ENCODE measurements around the gene FOXL2. TPM values are rescaled to one million over a fixed set of nuclear protein-coding genes. Genes with fewer than 3 reads are reported as not detected.

The FOXL2 gene
- total RNA-seq, 1 donor from 2014 or later = 1.8 TPM

DNA sequence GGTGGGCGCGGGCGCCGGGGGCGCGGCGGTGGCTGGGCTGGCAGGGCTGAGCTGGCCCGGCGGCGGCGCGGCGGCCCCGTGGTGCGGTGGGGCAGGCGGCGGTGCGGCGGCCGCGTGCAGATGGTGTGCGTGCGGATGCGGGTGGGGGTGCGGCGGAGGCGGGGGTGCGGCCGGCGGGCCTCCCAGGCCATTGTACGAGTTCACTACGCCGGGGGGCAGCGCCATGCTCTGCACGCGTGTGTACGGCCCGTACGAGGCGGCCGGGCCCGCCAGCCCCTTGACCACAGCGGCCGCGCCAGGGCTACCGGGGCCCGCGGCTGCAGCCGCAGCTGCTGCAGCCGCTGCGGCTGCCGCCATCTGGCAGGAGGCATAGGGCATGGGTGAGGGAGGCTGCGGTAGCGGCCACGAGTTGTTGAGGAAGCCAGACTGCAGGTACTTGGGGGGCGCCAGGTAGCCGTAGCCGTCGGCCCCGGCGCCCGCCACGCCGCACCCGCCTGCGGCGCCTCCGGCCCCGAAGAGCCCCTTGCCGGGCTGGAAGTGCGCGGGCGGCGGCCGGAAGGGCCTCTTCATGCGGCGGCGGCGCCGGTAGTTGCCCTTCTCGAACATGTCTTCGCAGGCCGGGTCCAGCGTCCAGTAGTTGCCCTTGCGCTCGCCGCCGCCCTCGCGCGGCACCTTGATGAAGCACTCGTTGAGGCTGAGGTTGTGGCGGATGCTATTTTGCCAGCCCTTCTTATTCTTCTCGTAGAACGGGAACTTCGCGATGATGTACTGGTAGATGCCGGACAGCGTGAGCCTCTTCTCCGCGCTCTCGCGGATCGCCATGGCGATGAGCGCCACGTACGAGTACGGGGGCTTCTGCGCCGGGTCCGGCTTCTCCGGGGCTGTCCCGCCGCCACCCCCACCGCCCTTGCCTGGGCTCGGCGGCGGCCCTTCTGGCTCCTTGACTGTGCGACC, 951 bp downstream of the FOXL2 start:
- no peak for DNase-seq (ENCODE audit: low read depth)

DNA sequence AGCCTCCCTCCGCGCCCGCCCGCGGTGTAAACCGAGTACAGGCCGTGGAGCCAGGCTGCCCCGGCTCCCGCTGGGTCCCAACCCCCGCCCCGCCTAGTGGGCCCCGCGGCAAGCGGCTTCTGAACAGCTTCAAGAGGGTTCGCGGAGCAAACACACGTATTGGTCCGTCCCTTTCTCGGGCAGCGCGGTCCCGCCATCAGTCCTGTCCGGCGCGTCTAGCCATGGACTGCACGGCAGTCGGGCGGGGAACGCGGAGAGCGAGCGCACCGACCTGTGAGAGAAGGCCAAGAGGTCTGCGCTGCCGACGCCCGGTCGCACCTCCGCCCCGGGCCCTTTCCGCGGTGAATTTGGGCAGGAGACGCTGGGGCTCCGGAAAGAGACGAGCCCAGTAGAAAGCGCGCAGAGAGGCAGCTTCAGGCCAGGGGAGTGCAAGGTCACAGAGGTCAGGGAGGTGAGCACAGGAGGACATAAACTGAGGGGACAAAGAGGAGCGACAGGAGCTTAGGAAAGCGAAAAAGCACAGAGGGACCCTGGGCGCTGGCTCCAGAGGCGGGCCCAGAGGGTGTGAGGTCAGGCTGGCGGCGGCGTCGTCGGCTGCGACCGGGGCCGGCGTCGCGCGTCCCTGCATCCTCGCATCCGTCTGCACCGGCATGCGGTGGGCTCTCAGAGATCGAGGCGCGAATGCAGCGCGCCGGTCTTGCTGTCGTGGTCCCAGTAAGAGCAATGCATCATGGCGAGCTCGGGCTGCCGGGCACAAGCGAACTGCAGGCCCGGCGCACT, 1.8 kb downstream of the FOXL2 start:
- no peak for DNase-seq (ENCODE audit: low read depth)

DNA sequence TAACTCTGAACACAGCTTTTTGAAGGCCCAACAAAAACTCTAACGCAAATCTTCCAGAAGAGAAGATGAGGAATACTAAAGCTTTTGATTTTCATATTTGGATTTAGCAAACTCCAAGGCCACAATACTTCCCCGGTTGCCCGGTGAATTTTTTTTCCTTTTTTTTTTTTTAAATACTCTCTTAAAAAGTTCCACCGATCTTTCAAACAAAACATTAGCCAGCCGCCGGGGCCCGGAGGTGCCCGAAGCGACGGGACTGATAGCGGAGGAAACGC, 2.3 kb downstream of the FOXL2 start:
- no peak for DNase-seq (ENCODE audit: low read depth)

DNA sequence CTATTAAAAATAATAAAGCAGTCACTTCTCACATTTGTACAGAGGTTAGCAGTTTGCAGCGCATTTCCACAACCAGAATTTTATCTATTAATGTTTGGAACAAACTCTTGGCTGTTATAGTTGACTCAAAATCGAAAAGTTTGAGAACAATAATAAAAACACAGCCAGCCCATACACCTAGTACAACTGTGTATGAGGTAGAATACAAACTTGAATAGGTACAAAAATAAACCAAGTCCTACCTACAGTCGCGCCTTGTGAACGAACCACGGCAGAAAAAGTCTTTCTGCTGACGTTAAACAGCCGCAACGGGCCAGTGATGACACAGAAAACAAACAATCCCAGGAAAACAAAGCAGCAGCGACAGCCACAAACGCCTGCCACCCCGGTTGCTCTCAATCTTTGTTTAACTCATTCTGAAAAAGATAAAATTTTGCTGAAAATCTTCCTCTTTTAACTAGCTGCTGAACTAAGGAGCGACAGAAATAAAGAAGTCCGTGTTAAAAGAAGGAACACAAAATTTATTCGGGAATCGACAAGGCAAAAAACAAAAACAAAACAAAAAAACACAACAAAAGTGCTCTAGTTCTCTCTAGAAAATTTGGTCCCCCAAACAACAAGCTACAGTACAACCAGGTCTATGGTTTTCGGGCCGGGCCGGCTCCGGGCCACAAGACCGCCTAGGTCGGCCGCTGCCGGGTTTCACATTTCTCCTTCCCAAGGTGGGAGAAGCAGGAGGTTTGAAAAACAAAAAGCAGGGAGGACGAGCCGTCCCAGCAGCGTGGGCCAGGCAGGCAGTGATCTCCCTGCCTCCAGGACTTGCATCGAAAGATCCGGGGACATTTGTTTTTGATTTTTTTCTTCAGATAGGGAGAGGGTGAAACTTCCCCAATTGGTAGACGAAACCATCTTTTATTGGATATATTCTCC, 2.9 kb downstream of the FOXL2 start:
- DNase-seq (ENCODE audit: low read depth) = no peak

DNA sequence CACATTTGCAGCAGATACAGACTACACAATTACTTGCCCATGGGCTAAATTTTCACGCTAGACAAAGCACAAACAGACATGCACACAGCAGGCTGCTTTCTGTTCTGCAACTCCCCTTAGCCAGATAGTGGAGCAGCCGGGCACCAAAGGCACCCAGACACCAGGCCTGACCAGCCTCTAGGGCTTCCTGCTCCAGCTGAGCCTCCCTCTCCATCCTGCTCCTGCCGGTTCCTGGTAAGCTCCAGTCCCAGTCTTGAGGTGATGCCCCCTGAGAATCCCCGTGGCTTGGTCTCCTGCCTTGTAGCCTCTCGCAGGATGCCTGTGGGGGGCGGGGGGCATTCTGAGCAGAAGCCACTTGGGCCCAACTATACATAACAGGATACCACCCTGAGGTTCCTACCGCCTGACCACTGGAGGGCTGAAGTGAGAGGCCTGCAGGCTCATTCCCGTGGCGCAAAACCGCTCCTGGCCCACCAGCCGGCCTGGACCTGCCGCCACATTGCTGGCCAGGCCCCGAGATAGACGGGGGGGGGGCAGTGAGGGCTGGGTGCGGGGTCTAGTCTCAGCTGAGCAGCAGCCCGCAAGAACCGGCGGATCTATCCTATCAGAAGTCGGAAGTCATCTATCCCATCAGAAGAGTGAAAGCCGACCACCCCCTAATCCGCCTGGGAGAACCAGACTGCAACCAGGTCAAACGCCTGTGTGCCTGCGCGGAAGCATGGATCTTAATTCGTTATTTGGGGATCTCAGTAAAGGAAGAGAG, 3.9 kb downstream of the FOXL2 start:
- no peak for DNase-seq (ENCODE audit: low read depth)

DNA sequence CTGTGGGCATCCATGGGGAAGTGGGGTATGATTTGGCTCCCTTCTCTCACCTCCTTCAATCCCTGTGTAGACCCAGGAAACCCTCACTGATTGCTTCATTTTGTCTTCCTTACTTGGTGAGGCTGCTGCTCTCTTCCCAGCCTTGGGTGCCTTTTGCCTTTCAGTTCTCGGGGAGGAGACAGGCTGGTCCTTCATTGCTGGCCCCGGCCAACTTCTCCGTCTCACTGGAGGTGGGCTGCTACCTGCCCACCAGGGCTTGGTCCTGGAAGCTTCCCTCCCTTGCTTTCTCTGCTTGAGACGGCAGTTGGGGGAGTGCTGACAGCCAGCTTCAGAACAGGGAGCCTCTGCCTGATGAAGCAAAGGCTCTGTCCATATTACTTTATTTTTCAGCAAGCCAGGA, 4.7 kb downstream of the FOXL2 start:
- no peak for DNase-seq (ENCODE audit: low read depth)

DNA sequence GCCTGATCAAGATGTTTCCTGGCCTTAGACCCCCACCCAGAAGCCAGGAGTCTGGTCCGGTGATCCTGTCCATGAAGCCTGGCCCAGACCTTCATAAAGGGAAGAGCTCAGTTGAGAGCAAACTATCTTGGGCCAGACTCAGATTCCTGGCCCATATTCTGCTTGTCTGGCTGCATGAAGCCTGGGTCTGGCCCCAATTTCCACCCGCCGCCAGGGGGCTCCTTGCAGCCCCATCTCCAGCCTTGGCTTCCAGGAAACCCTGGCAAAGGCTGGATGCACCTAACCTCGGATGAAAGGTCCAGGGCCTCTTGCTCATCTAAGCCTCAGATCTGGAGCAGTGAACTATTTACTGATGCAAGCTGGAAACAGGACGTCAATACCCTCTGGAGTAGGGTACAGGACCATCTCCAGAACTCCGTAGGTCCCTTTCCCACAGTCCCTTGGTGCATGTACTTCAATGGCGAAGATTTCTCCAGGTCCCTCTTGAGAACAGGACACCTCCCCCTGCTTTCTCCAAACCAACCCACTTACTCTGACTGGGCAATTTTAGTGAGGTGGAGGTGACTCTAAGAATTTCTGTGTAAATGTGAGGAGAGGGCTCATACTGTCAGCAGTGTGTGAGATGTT, 5.6 kb downstream of the FOXL2 start:
- peak; percentile 33 for DNase-seq (ENCODE audit: low read depth)

DNA sequence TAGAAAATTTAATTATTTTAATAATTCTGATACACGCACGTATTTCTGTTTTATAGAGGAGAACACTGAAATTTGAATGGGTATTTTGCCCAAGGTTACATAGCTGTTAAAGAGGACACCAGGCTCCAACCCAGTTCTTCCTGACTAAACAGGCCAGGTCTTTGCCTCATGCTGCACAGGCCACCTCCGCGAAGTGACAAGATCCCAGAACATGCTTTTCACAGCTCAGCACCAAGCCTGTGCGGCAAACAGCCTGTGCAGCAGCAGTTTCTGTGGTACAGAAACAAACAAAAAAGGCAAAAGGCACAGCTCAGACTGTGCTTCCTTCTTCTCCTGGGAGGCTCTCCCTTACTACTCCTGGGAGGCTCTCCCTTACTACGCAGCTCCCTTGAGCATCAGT, 6.5 kb downstream of the FOXL2 start:
- DNase-seq (ENCODE audit: low read depth) = no peak

DNA sequence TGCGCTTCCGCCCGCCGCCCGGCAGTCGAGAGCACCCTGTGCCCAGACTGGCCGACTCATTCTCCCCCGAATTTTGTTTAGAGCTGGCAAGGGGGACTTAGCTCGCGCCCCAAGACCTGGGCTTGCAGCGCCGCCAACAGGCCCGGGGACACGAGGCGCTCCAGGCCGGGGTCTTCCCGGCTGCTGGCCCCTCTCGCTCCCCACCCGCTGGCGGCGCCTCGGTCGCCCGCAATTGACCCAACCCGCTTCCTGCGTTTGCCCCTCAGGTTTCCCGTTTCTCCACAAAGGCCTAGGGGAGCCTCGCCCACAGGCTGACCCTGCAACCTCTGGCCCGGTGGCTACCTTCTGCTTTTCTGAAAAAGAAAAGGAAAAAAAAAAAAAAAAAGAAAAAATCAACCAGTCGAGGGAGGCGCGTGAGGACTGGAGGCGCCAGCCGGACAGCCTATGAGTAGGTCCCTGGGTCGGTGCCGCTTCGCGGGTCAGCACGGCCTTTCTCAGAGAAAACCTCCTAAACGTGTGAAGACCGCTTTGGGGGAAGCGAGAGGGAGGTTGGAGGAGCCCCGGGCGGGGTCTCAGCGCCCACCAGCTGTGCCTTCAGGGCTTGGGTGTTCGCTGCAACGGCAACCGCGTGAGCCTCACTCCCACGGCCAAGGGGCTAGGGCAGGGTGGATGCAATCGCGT, 7.2 kb downstream of the FOXL2 start:
- DNase-seq (ENCODE audit: low read depth) = no peak

DNA sequence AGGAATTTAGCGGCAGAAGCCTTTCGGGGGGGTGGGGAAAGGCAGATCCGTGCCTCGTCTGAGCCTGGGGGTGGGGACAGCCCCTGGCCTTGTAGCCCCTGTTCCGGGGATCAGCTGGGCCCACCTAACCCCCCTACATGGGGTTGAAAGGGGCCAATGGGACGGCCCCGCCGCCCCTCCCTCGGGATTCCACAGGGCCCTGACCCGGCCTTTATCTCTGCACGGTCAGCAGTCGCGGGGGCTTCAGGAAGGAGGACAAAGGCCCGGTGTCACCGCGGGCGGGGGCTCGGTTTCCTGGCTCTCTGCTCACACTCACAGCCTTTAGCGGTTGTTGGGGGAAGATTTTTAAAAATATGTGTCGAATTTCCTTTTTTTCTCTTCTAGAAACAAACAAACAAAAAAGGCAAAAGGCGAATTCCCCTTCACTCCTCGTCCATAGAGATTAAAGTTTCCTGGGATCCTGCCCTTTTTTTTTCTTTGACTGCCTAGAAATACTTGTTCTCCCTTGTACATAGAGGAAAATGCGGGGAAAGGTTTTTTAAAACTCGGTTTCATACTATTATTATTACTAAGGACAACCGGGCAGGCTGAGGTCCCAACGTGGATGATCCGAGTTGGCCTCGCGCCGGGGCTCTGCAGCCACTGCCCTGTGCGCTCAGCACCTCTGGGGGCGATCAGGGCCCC, 7.9 kb downstream of the FOXL2 start:
- DNase-seq (ENCODE audit: low read depth) = no peak

DNA sequence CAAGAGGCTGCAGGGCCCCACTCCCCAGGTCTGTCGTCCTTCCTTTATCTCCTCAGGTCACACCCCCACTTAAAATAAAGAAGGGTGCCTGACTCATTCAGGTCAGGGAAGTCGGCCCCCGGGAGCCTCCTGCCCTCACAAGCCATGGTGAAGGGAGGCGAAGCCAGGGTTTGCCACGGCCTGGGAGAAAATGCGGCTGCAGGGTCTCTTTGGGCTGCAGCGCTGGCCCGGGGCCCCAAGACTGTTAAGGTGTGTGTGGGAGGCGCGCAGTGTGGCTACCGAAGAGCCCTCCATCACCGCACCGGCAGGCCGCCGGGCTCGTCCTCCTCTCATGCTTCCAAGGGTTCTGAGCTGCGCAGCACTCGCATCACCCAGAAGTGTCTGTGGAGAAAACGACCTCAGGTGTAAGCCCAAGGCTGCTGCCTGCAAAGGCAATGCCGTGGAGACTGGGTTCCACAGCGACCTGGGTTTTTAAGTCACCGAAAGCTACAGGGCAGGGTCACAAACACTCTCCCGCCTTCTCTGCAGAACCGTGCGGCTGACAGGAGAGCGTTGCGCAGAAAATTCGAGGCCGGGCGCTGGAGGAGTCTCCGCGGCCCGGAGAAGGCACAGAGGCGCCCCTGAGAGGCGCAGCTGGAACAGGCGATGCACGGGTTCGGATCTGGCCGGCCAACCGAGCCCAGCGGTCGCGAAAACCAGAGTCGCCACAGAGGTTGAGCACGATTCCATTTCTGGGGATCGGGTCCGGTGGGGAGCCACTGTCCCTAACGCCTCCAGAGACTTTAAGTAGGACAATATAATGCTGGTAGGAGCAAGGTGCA, 8.7 kb downstream of the FOXL2 start:
- no peak for DNase-seq (ENCODE audit: low read depth)

DNA sequence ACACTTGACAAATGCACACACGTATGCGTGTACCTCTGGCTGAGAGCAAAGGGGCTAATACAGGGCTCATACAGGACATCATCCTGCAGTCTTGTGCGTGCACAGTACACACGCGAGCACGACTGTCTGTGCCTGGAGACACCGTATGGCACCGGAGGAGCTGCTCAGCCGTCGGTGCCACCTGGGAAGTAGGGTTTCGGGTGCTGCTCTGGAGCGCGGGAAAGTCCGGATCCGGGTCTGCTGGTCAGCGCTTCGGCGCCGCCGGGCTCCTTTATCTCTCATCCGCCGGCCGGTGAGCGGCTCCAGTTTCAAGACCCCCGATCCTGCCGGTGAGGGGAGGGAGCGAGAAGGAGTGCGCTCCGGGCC, 9.3 kb downstream of the FOXL2 start:
- no peak for DNase-seq (ENCODE audit: low read depth)

DNA sequence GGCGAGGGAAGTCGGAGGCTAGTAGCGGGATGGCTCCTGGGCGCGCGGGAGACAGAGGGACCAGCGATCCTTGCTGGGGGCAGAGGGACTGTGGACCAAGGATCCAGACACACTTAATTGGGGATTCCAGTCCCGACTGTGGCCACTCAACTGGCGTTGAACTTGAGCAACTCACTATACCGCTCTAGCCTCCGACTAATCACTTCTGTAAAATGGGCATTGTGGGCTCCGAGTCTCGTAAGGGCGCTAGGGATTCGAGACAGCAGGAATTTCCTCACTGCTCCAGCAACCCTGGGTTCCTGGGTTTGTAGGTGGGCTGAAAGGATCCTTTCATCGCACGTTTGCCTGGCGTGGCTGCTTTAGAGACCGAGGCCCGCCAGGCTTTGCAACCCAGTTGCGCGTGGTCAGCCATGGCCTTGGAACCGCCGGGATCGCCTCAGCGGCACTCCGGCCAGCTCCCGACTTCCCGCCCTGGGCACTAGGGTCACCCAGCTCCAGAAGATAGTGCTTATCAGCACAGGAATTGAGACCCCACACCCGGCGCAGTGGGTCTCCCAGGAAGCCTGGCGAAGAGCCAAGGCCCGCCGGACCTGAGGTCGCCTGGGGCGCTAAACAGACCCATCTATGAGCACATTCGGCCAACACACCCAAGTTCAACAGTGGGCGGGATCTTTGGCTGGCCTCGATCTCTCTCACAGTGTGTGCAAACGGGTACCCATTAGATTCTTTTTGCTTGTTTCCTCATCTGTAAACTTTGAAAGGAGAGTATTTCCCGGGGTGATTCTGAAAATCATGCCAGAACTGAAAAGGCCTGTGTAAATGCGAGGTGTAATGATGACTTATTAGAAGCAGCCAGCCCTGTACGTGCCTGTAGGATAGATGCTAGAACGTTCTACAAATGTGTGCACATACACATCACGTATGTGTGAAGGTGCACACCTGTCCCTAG, 9.9 kb downstream of the FOXL2 start:
- no peak for DNase-seq (ENCODE audit: low read depth)

DNA sequence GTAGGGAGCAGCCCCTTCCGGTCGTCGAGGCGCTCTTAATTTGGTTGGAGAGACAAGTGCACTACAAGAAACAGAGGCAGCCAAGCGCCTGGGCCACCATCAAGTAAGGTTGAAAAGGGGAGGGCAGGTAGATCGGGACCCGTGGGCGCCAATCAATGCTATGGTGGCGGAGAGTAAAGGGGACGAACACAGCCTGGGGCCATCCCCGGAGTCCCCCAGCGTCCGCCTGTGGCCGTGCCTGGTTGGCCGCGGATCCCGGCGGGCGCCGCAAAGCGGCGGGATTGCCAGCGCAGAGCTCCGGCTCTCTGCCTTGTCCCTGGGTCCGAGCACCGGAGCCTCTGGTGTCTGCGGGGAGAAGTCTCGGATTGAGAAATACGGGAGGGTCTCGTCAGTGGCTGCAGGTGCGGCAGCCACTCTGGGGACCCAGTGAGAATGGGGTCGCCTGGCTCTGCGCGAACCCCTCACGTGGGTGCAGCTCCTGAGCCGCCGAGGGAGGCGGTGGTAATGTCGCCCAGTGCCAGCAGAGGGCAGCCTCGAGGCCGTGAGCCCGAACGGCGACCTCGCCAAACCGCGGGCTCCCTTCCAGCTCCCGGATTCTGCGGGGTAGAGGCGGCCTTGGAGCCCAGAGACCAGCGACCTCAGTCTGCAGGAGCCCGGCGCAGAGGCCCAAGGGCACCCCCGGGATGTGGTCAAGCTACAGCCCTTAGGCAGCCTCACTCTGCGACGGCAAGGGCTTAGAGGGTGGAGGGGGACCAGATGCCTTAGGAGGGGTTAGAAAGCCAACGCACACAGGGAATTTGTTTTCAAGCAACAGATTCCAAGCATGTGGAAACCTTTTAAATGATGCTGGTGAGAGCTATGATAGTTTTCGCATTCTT, 10.8 kb downstream of the FOXL2 start:
- DNase-seq (ENCODE audit: low read depth) = no peak

DNA sequence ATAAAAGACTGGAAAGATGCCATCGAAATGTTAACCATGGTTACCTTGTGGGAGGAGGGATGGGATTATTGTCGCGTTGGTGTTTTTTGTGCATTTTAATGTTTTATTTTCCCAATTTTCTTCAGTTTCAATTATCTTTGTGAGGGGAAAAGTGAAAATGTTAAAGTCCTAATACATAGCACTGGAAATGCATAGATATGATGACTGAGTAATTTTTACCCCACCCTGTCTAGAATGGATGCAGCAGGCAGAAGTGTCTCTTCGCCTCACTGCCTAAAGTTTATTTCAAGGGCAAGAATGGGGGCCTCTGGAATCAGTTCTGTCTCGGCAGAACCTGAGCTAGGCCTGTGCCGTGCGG, 11.5 kb downstream of the FOXL2 start:
- DNase-seq (ENCODE audit: low read depth) = no peak

DNA sequence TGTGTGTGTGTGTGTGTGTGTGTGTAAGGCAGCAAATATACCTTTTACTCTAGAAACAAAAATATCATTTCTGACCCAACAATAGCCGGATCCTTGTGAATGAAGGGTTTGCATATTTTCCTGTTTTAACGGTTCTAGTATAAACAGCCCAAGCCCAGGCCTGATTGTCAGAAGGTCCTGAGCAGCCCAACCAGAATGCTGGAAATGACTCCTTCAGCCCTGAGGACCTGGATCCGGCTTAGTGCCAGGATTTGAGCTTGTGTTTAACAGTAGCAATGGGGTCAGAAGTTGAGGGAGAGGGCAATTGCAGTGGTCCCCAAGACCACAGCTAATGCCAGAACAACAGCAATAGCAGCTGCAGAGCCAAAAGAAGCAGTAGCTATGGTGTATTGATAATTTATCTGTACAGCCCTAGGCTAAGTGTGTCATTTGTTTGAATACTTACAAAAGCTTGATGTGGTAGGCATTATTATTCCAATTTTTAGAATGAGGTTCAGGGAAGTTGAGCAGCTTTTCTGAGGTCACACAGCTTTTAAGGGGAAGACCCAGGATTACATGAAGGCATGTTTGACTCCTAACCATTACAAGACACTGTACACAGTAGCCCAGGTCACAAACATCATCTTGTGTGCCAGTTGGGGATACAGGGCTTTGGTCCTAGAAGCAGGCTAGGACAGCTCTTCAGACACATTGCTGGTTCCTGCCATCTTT, 12.8 kb downstream of the FOXL2 start:
- peak; percentile 14 for DNase-seq (ENCODE audit: low read depth)
